Stomach (tissue), 9 donors: ENCODE measurements around the gene PTPN4. TPM values are rescaled to one million over a fixed set of nuclear protein-coding genes. Genes with fewer than 3 reads are reported as not detected.

Experiments used
- DNase-seq, 2 donors: peaks; one replicate each; pipeline versions ENCODE4 v3.0.0 to v3.0.0-alpha.2; 2013 to 2019
- H3K27ac ChIP-seq, 5 donors: fragments of 200-600 bp in 4 of 5; sonication (generic) in 4 of 5; one replicate each; pipeline ENCODE4 v1.5.1; 2013 to 2019; ENCODE audit warnings: mild to moderate bottlenecking in 1 of 5, moderate library complexity in 1 of 5
- H3K27me3 ChIP-seq, 3 donors: fragments of 200-600 bp; sonication (generic); one replicate each; pipeline ENCODE4 v1.5.1; 2017 to 2019; ENCODE audit warnings: mixed run types in 1 of 3
- H3K36me3 ChIP-seq, 4 donors: fragments of 200-600 bp; sonication (generic); 1 replicate in 3 of 4; 2 replicates in 1 of 4; pipeline ENCODE4 v1.5.1; 2016 to 2019
- H3K4me1 ChIP-seq, 4 donors: fragments of 200-600 bp; sonication (generic); one replicate each; pipeline ENCODE4 v1.5.1; 2016 to 2019
- H3K4me3 ChIP-seq, 4 donors: fragments of 200-600 bp; sonication (generic) in 3 of 4; one replicate each; pipeline ENCODE4 v1.5.1; 2016 to 2019; ENCODE audit warnings: mild to moderate bottlenecking in 1 of 4
- H3K9me3 ChIP-seq, 4 donors: fragments of 200-600 bp; sonication (generic); one replicate each; pipeline ENCODE4 v1.5.1; 2016 to 2019
- EP300 ChIP-seq: sonication (generic); formaldehyde crosslinking; IDR thresholded peaks from one replicate; pipeline ENCODE4 v1.6.1; 2017; ENCODE audit warnings: antibody characterized with exemption
- POLR2A ChIP-seq, 4 donors: fragments of 450-650 bp; IDR thresholded peaks; one replicate each; pipeline ENCODE4 v1.6.1; 2016; ENCODE audit warnings: antibody characterized with exemption in 4 of 4, control low read depth in 2 of 4, mild to moderate bottlenecking in 1 of 4, moderate library complexity in 1 of 4
- POLR2AphosphoS5 ChIP-seq, 3 donors: sonication (generic); formaldehyde crosslinking; IDR thresholded peaks; one replicate each; pipeline ENCODE4 v1.6.1; 2016; ENCODE audit warnings: antibody characterized with exemption in 3 of 3
- WGBS, 5 donors: extraction: QIAGEN DNeasy Blood & Tissue Kit in 3 of 5; methylation state at CpG; one replicate each; pipeline versions ENCODE4 v1.1.5 to v1.1.7; 2013 to 2018; 5-methylcytosine and 5-hydroxymethylcytosine counted together
- intact Hi-C: fragments of 100-400 bp; cut with DNase I; formaldehyde crosslinking; loops from one replicate; pipeline ENCODE4 v1.15.1; 2023; ENCODE audit warnings: low total_unique reads
- polyA plus RNA-seq, 3 donors: library from polyadenylated mRNA; stranded (reverse); fragments of 200-250 nt; gene quantifications; one replicate each; pipeline ENCODE4 v1.2.3, GENCODE V29; 2013
- total RNA-seq, 5 donors: library from RNA; depleted of rRNA; stranded (reverse); fragments of >200 nt; gene quantifications; one replicate each; pipeline versions ENCODE4 v1.1.0 to v1.2.3, GENCODE V29; 2014 to 2016
- TF ChIP-seq, protein P1 (sequence below), 7 experiments: fragments of 450-650 bp in 4 of 7; fragments of 200-600 bp in 3 of 7; sonication (generic) in 3 of 7; IDR thresholded peaks; one replicate each; pipeline ENCODE4 v1.5.1; 2016 to 2019; ENCODE audit warnings: antibody characterized with exemption in 7 of 7, control low read depth in 2 of 7, mild to moderate bottlenecking in 1 of 7
- donor health status: healthy with polysubstance abuse.
- donor health status: Bipolar disorder and iron deficiency.
- donor health status: healthy.

The PTPN4 gene
- total and polyA plus RNA-seq, 8 donors: 2.9 to 450 (median 18.8) TPM

DNA sequence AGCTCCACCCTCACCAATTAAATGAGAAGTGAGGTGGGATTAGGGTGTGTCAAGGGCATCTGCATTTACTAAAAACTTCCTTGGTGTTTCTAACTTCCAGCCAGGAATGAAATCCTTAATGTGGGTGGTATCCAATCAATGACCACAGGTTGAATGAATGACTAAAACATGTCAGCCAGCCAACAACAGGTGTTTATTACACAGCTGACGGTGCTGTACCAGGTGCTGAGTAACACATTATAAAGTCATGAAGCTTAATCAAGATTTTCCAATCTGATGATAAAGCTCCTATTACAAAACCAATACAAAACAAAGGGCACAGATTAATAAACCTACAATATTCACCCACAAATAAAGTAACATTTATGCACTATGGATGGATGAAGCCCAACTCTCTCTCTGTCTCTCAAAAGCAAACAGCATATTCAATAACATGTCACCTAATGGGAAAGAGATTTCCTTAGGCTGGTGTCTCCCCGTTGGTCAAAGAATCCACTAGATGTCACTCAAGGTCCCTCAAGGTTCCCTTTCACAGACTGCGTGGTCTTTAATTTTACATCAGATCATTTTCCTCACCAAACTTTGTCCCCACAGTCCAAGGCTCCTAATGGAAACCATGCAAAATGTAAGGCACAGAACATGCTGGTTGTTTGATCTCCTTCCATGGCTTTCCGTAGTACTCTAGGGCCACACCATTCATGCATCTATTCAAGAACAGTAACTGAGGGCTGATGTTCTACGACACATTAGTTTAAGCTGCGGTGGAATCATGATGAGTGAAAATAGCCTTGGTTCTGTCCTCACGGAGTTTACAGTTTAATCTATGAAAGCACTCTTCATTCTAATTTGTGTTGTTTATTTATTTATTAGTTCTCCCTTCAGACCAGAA is 6.4 kb upstream of the PTPN4 start:
- intact Hi-C loops: loop anchor here (10.0 kb wide), 1 partner anchor 72 kb away; no protein-coding TSS in a partner anchor
- H3K4me1 ChIP-seq: peaks cover 0 to 20% (median 3%) of the 10 kb centered on the region in 4 donors

DNA sequence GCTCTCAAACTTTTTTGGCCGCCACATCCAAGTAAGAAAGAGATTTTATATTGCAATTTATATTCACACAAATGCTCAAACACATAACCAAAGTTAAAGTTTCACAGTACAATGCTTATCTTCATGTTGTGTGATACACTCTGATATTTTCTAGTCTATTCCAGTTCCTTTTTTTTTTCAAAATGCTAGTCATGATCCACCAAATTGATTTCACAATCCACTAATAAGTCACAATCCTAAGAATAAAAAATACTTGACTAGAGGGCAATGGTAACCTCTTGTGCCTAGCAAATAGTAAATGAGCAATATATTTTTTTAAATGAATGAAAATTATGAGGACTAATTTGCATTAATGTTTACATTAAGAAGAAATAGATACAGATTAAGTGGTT is 5.8 kb upstream of the PTPN4 start:
- intact Hi-C loops: loop anchor here (10.0 kb wide), 1 partner anchor 71 kb away; no protein-coding TSS in a partner anchor
- DNase-seq: no peak
- H3K9me3 ChIP-seq: no peaks in the 10 kb centered on the region
- no peak overlapping the region for H3K27ac ChIP-seq
- H3K27me3 ChIP-seq: no peaks in the 10 kb centered on the region
- H3K4me1 ChIP-seq: peaks cover 0 to 20% (median 3%) of the 10 kb centered on the region in 4 donors
- no peak overlapping the region for H3K4me3 ChIP-seq
- no peaks in the 10 kb centered on the region for H3K36me3 ChIP-seq
- 85 to 94% (median 93%) methylated on average over 1 of the region's 1 CpG for whole genome bisulfite sequencing, 5 donors
- TF ChIP-seq POLR2A (IDR thresholded peaks at IDR 0.05): no peak
- no peak for TF ChIP-seq POLR2AphosphoS5 (IDR thresholded peaks at IDR 0.05)
- TF ChIP-seq, protein P1, sequence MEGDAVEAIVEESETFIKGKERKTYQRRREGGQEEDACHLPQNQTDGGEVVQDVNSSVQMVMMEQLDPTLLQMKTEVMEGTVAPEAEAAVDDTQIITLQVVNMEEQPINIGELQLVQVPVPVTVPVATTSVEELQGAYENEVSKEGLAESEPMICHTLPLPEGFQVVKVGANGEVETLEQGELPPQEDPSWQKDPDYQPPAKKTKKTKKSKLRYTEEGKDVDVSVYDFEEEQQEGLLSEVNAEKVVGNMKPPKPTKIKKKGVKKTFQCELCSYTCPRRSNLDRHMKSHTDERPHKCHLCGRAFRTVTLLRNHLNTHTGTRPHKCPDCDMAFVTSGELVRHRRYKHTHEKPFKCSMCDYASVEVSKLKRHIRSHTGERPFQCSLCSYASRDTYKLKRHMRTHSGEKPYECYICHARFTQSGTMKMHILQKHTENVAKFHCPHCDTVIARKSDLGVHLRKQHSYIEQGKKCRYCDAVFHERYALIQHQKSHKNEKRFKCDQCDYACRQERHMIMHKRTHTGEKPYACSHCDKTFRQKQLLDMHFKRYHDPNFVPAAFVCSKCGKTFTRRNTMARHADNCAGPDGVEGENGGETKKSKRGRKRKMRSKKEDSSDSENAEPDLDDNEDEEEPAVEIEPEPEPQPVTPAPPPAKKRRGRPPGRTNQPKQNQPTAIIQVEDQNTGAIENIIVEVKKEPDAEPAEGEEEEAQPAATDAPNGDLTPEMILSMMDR (IDR thresholded peaks at IDR 0.05): no peak
- TF ChIP-seq EP300: no peak

More for the DNA sequence above, 6.4 kb upstream of the PTPN4 start:
- Histone ChIP-seq H3K9me3 (no peaks in the 10 kb centered on the region), H3K36me3 (no peaks in the 10 kb centered on the region), H3K4me3 (no peak overlapping the region), H3K27me3 (no peaks in the 10 kb centered on the region), H3K27ac (no peak overlapping the region)
- DNase-seq: peak in 1 of 2 donors; percentile 72
- WGBS, 5 donors: 44 to 47% (median 47%) methylated on average over 7 of the region's 7 CpGs
- TF ChIP-seq, protein P1 (IDR thresholded peaks at IDR 0.05): peak in 5 of 7 experiments; percentile 31 to 55 (median 45)
- TF ChIP-seq POLR2A (IDR thresholded peaks at IDR 0.05) (no peak), EP300 (no peak)

DNA sequence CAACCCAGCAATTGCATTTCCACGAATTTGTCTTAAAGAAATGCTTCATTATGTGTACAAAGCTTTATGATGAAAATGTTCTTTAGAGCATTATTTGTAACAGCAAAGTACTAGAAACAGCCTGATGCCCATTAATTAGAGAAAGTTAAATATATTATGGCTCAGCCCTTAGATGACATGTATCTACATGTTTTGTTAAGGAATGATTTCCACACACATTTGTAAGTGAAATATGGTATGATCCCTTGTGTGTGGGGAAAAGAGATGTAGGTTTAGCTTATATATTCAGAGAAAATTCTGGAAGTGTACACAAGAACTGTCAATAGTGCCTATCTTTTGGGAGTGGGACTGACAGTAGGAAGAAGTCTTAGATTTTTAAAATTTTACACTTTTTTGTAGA is 3.8 kb upstream of the PTPN4 start:
- intact Hi-C loops: loop anchor here (10.0 kb wide), 1 partner anchor 69 kb away; no protein-coding TSS in a partner anchor
- Histone ChIP-seq H3K4me3 (no peak overlapping the region), H3K9me3 (no peaks in the 10 kb centered on the region), H3K27me3 (no peaks in the 10 kb centered on the region), H3K36me3 (no peaks in the 10 kb centered on the region), H3K4me1 (peaks cover 0 to 26% (median 7%) of the 10 kb centered on the region in 4 donors), H3K27ac (peak overlapping the region in 2 of 5 donors; percentile 33 to 47)
- TF ChIP-seq EP300: no peak
- TF ChIP-seq POLR2AphosphoS5 (IDR thresholded peaks at IDR 0.05): no peak
- TF ChIP-seq POLR2A (IDR thresholded peaks at IDR 0.05): no peak
- TF ChIP-seq, protein P1 (IDR thresholded peaks at IDR 0.05): no peak
- DNase-seq: no peak
- WGBS, 5 donors: 28 to 49% (median 34%) methylated on average over 1 of the region's 1 CpG

DNA sequence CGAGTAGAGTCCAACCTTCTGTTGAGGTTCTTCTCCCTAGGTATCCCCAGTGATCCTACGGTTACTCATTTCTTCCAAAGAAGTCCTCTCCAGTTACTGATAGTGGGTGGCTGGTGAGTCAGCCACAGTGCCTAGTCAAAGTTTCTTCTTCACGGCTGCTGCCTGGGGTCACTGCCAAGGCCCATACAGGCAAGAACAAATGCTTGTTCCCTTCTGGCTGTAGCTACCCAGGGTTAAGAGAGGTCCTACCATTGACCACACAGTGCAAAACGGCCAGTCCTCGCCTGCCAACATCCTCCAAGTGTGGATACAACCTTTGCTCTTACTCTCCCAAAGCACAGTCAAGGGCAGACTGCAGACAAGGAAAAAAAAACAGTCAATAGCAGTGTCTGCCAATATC is 2.9 kb upstream of the PTPN4 start:
- TF ChIP-seq EP300 (no peak), POLR2A (IDR thresholded peaks at IDR 0.05) (no peak), POLR2AphosphoS5 (IDR thresholded peaks at IDR 0.05) (peak; percentile 22 to 75 (median 43))
- TF ChIP-seq, protein P1 (IDR thresholded peaks at IDR 0.05): no peak
- Histone ChIP-seq H3K36me3 (no peaks in the 10 kb centered on the region), H3K4me3 (no peak overlapping the region), H3K4me1 (peaks cover 0 to 36% (median 12%) of the 10 kb centered on the region in 4 donors), H3K27ac (peak overlapping the region; percentile 2 to 97 (median 33)), H3K27me3 (no peaks in the 10 kb centered on the region), H3K9me3 (no peaks in the 10 kb centered on the region)
- 26 to 40% (median 27%) methylated on average over 5 of the region's 5 CpGs for WGBS, 5 donors
- intact Hi-C loops: loop anchor here (10.0 kb wide), 1 partner anchor 68 kb away; no protein-coding TSS in a partner anchor
- peak; percentile 25 to 82 for DNase-seq
